Gastrocnemius medialis (tissue), 4 donors: ENCODE results near the gene PLEKHH3. TPM values are rescaled to one million over a fixed set of nuclear protein-coding genes. Genes with fewer than 3 reads are reported as not detected.

Source experiments
- ATAC-seq, 2 donors: fragments of 150-250 bp; one replicate each; pipeline ENCODE4 v1.9.1; 2016
- DNase-seq, 2 donors: peaks; one replicate each; pipeline ENCODE4 v3.0.0-alpha.2; 2019
- H3K27ac ChIP-seq, 4 donors: fragments of 200-600 bp; sonication (generic); 1 replicate in 1 of 4; 2 replicates in 3 of 4; pipeline ENCODE4 v1.5.1; 2016 to 2018; ENCODE audit warnings: mild to moderate bottlenecking in 2 of 4, moderate library complexity in 1 of 4
- H3K27me3 ChIP-seq, 3 donors: fragments of 200-600 bp; sonication (generic) in 2 of 3; 1 replicate in 1 of 3; 2 replicates in 2 of 3; pipeline versions ENCODE4 v1.5.1 to v1.6.0; 2016 to 2019; ENCODE audit warnings: mild to moderate bottlenecking in 1 of 3, moderate library complexity in 1 of 3
- H3K36me3 ChIP-seq, 2 donors: fragments of 200-600 bp; sonication (generic) in 1 of 2; one replicate each; pipeline ENCODE4 v1.5.1; 2017 to 2018
- H3K4me1 ChIP-seq, 2 donors: fragments of 200-600 bp; sonication (generic) in 1 of 2; one replicate each; pipeline ENCODE4 v1.5.1; 2016 to 2017; ENCODE audit warnings: mild to moderate bottlenecking in 2 of 2
- H3K4me3 ChIP-seq, 4 donors: fragments of 200-600 bp; sonication (generic) in 3 of 4; 1 replicate in 1 of 4; 2 replicates in 3 of 4; pipeline ENCODE4 v1.5.1; 2016 to 2019; ENCODE audit warnings: mild to moderate bottlenecking in 2 of 4
- H3K9me3 ChIP-seq, 3 donors: fragments of 200-600 bp; sonication (generic) in 2 of 3; 1 replicate in 1 of 3; 2 replicates in 2 of 3; pipeline ENCODE4 v1.5.1; 2016 to 2019
- CTCF ChIP-seq, 5 experiments: fragments of 450-650 bp in 3 of 5; fragments of 200-600 bp in 2 of 5; sonication (generic) in 2 of 5; IDR thresholded peaks in 4 of 5; conservative IDR thresholded peaks in 1 of 5; 1 replicate in 4 of 5; 2 replicates in 1 of 5; pipeline ENCODE4 v1.5.1; 2016 to 2019; ENCODE audit warnings: antibody characterized with exemption in 5 of 5, mild to moderate bottlenecking in 3 of 5, moderate library complexity in 3 of 5
- POLR2A ChIP-seq, 2 donors: fragments of 450-650 bp; IDR thresholded peaks; one replicate each; pipeline ENCODE4 v1.6.1; 2017; ENCODE audit warnings: antibody characterized with exemption in 2 of 2, mild to moderate bottlenecking in 2 of 2, moderate library complexity in 2 of 2
- in situ Hi-C, 4 donors: fragments of 200-750 bp; cut with MboI; loops; one replicate each; pipeline versions ENCODE4 v1.15.0 to v1.8.0; 2017; ENCODE audit warnings: low sequenced_read_pairs in 4 of 4
- intact Hi-C: fragments of 100-400 bp; cut with DNase I; formaldehyde crosslinking; loops from one replicate; pipeline ENCODE4 v1.15.1; 2023; ENCODE audit warnings: low total_unique reads
- total RNA-seq, 4 donors: library from RNA; depleted of rRNA; stranded (reverse); fragments of >200 nt; gene quantifications; one replicate each; pipeline versions ENCODE4 v1.1.0 to v1.2.3, GENCODE V29; 2016

Gene PLEKHH3
- total RNA-seq, 4 donors from 2014 or later = 13.4 to 36.0 (median 31.3) TPM

- Histone ChIP-seq H3K9me3 (no peaks in the 10 kb centered on the region), H3K4me3 (no peak overlapping the region), H3K36me3 (no peaks in the 10 kb centered on the region), H3K27me3 (no peaks in the 10 kb centered on the region), H3K27ac (no peak overlapping the region), H3K4me1 (no peaks in the 10 kb centered on the region)
- TF ChIP-seq CTCF (IDR thresholded peaks at IDR 0.05 in 4 of 5, conservative IDR thresholded peaks at IDR 0.05 in 1 of 5) = no peak
- no peak for TF ChIP-seq POLR2A (IDR thresholded peaks at IDR 0.05)
- DNase-seq (no peak), ATAC-seq (no peak)
- in situ Hi-C loops = loop anchor here in 2 of 4 donors (25.0 kb wide), 1 partner anchor 104 kb away; the partner anchor contains the start of gene PSMC3IP (in 2 of the 2)
- intact Hi-C loops = no loop called here
These were observed 14.3 kb upstream of the PLEKHH3 start for GRCh38 chr17:42691021-42691545.

- no peak for TF ChIP-seq CTCF (IDR thresholded peaks at IDR 0.05 in 4 of 5, conservative IDR thresholded peaks at IDR 0.05 in 1 of 5)
- no peak for TF ChIP-seq POLR2A (IDR thresholded peaks at IDR 0.05)
- in situ Hi-C loops (loop anchor here in 2 of 4 donors (25.0 kb wide), 1 partner anchor 103 kb away; the partner anchor contains the start of gene PSMC3IP (in 2 of the 2)), intact Hi-C loops (no loop called here)
- H3K9me3 ChIP-seq = no peaks in the 10 kb centered on the region
- ATAC-seq (no peak), DNase-seq (no peak)
- H3K4me3 ChIP-seq = no peak overlapping the region
- H3K27ac ChIP-seq = no peak overlapping the region
- no peaks in the 10 kb centered on the region for H3K27me3 ChIP-seq
- H3K4me1 ChIP-seq = no peaks in the 10 kb centered on the region
- H3K36me3 ChIP-seq = no peaks in the 10 kb centered on the region
These were observed 13.8 kb upstream of the PLEKHH3 start for GRCh38 chr17:42690596-42690995.

GRCh38 chr17:42687707-42688320, 11.0 kb upstream of the PLEKHH3 start:
- in situ Hi-C loops = loop anchor here in 3 of 4 donors (10.0 to 25.0 kb wide), 2 partner anchors 101 to 103 kb away; partner anchors contain the start of gene PSMC3IP (in 2 of the 3)
- no peak for DNase-seq
- Histone ChIP-seq H3K9me3 (no peaks in the 10 kb centered on the region), H3K27ac (no peak overlapping the region), H3K27me3 (no peaks in the 10 kb centered on the region), H3K36me3 (no peaks in the 10 kb centered on the region), H3K4me1 (peaks cover 11 to 15% of the 10 kb centered on the region in 2 donors), H3K4me3 (no peak overlapping the region)
- no peak for ATAC-seq
- intact Hi-C loops = no loop called here
- TF ChIP-seq POLR2A (IDR thresholded peaks at IDR 0.05) (no peak), CTCF (IDR thresholded peaks at IDR 0.05 in 4 of 5, conservative IDR thresholded peaks at IDR 0.05 in 1 of 5) (no peak)

GRCh38 chr17:42686520-42687128, 9.8 kb upstream of the PLEKHH3 start:
- Histone ChIP-seq H3K36me3 (no peaks in the 10 kb centered on the region), H3K9me3 (no peaks in the 10 kb centered on the region), H3K4me1 (peaks cover 21 to 23% of the 10 kb centered on the region in 2 donors), H3K27me3 (no peaks in the 10 kb centered on the region), H3K27ac (no peak overlapping the region), H3K4me3 (no peak overlapping the region)
- in situ Hi-C loops = loop anchor here in 3 of 4 donors (10.0 to 25.0 kb wide), 2 partner anchors 99 to 102 kb away; partner anchors contain the start of gene PSMC3IP (in 2 of the 3)
- intact Hi-C loops = no loop called here
- DNase-seq (no peak), ATAC-seq (no peak)
- no peak for TF ChIP-seq CTCF (IDR thresholded peaks at IDR 0.05 in 4 of 5, conservative IDR thresholded peaks at IDR 0.05 in 1 of 5)
- no peak for TF ChIP-seq POLR2A (IDR thresholded peaks at IDR 0.05)
